ENCODE measurements around the gene KRT83.

KRT83 gene

GRCh38 chr12:52280319-52280795 lies 40.8 kb downstream of the KRT83 start (continued):
- TF ChIP-seq ZNF777 (tag by site-specific recombination; IDR thresholded peaks at IDR 0.05; ENCODE audit: borderline replicate concordance), result no peak
- no peak for TF ChIP-seq ZNF792 (tag by site-specific recombination; IDR thresholded peaks at IDR 0.05)
- no peak for TF ChIP-seq ZNF280D (tag by site-specific recombination; IDR thresholded peaks at IDR 0.05)
- no peak for TF ChIP-seq REPIN1 (tag by site-specific recombination; IDR thresholded peaks at IDR 0.05; ENCODE audit: low read depth)
- TF ChIP-seq ZNF26 (tag by site-specific recombination; IDR thresholded peaks at IDR 0.05), result no peak
- TF ChIP-seq KLF1 (tag by site-specific recombination; IDR thresholded peaks at IDR 0.05), result peak; percentile 31; the same call in 1 of the 2 replicates
- 0 out of 2 replicates have a peak, but pooled peaks have one; percentile 26 for TF ChIP-seq ZFP69B (tag by site-specific recombination; IDR thresholded peaks at IDR 0.05)
- no peak for TF ChIP-seq ZNF521 (tag by site-specific recombination; IDR thresholded peaks at IDR 0.05)
- no peak; the same call in 1 of the 2 replicates for TF ChIP-seq ZNF518A (tag by site-specific recombination; conservative IDR thresholded peaks at IDR 0.05; ENCODE audit: low read depth)
- TF ChIP-seq ZNF473 (tag by site-specific recombination; IDR thresholded peaks at IDR 0.05), result no peak
- TF ChIP-seq ZIC2 (tag by site-specific recombination; IDR thresholded peaks at IDR 0.05), result no peak
- no peak for TF ChIP-seq ZBTB26 (tag by site-specific recombination; optimal IDR thresholded peaks at IDR 0.05)
- TF ChIP-seq ZFP41 (tag by site-specific recombination; IDR thresholded peaks at IDR 0.05; ENCODE audit: borderline replicate concordance), result no peak
- TF ChIP-seq RBAK (tag by site-specific recombination; IDR thresholded peaks at IDR 0.05), result no peak
- TF ChIP-seq ZNF677 (tag by site-specific recombination; IDR thresholded peaks at IDR 0.05), result no peak
- TF ChIP-seq ZBTB1 (tag by site-specific recombination; IDR thresholded peaks at IDR 0.05), result no peak
- peak; percentile 98 for TF ChIP-seq BCL6B (tag by site-specific recombination; IDR thresholded peaks at IDR 0.05)
- TF ChIP-seq ZNF776 (tag by site-specific recombination; IDR thresholded peaks at IDR 0.05; ENCODE audit: borderline replicate concordance), result no peak
- TF ChIP-seq ZNF311 (tag by site-specific recombination; IDR thresholded peaks at IDR 0.05; ENCODE audit: borderline replicate concordance), result no peak
- no peak; the same call in 1 of the 2 replicates for TF ChIP-seq ZNF366 (tag by site-specific recombination; conservative IDR thresholded peaks at IDR 0.05)
- no peak for TF ChIP-seq ZNF707 (tag by site-specific recombination; IDR thresholded peaks at IDR 0.05)
- 0 out of 2 replicates have a peak, but pooled peaks have one; percentile 55 for TF ChIP-seq PRDM1 (tag by site-specific recombination; IDR thresholded peaks at IDR 0.05)
- peak; percentile 43; the same call in 1 of the 2 replicates for TF ChIP-seq ZBTB10 (tag by site-specific recombination; IDR thresholded peaks at IDR 0.05)
- TF ChIP-seq GLIS2 (tag by site-specific recombination; IDR thresholded peaks at IDR 0.05), result peak; percentile 48; the same call in 1 of the 2 replicates
- no peak for TF ChIP-seq ZNF791 (tag by site-specific recombination; IDR thresholded peaks at IDR 0.05)
- TF ChIP-seq KLF10 (tag by site-specific recombination; IDR thresholded peaks at IDR 0.05), result no peak

Data from HEK293 (cell line).